SK-N-SH (cell line): ENCODE data around the gene TAS2R41. TPM values are rescaled to one million over a fixed set of nuclear protein-coding genes. Genes with fewer than 3 reads are reported as not detected.
A peak's percentile ranks its signal among the peaks of the same experiment; 100 is the strongest.

Experiments used
- CTCF ChIA-PET: fragments of 300-600, 350-600 bp; formaldehyde crosslinking; extraction: SDS; loops from one replicate; lab custom pipeline; 2021; lab: Yijun Ruan, JAX
- POLR2A ChIA-PET: fragments of 350-600 bp; sonication (Branson Sonifier 250); formaldehyde crosslinking; extraction: SDS; loops from one replicate; lab custom pipeline; 2020; ENCODE audit warnings: antibody characterized with exemption, inconsistent platforms; lab: Yijun Ruan, JAX
- DNase-seq: peaks from one replicate; pipeline ENCODE4 v3.0.0; 2012
- H2AFZ ChIP-seq: fragments of 200-600 bp; sonication (generic); 2 replicates; pipeline ENCODE4 v1.8.1; 2016; ENCODE audit warnings: antibody characterized with exemption, mild to moderate bottlenecking, low read depth
- H3F3A ChIP-seq: fragments of 200-600 bp; sonication (generic); replicated peaks from 2 replicates; pipeline ENCODE3; 2016; ENCODE audit warnings: antibody characterized with exemption, mild to moderate bottlenecking; ENCODE audit not compliant: insufficient read depth
- H3K27ac ChIP-seq, 2 experiments: fragments of 200-500 bp in 1 of 2; fragments of 200-600 bp in 1 of 2; sonication (Bioruptor generic) in 1 of 2; sonication (generic), shearing (Covaris generic) in 1 of 2; 2 replicates each; pipeline versions ENCODE4 v1.5.1 to v1.6.1; 2014 to 2016; ENCODE audit warnings: low read depth in 2 of 2, inconsistent platforms in 1 of 2, low read length in 1 of 2, mild to moderate bottlenecking in 1 of 2, mixed read lengths in 1 of 2
- H3K27me3 ChIP-seq: fragments of 200-600 bp; sonication (generic), shearing (Covaris generic); 2 replicates; pipeline ENCODE4 v1.6.1; 2016; ENCODE audit warnings: mixed run types; ENCODE audit not compliant: insufficient read depth
- H3K36me3 ChIP-seq, 2 experiments: fragments of 200-500 bp in 1 of 2; fragments of 200-600 bp in 1 of 2; sonication (Bioruptor generic) in 1 of 2; sonication (generic) in 1 of 2; replicated peaks in 1 of 2; 2 replicates each; pipeline versions ENCODE3 to v1.5.1; 2014 to 2016; ENCODE audit warnings: low read length in 1 of 2, mild to moderate bottlenecking in 1 of 2; ENCODE audit not compliant: insufficient read depth in 2 of 2, control insufficient read depth in 1 of 2
- H3K4me1 ChIP-seq, 2 experiments: fragments of 200-500 bp in 1 of 2; fragments of 200-600 bp in 1 of 2; sonication (Bioruptor generic) in 1 of 2; sonication (generic), shearing (Covaris generic) in 1 of 2; 2 replicates each; pipeline versions ENCODE4 v1.5.1 to v1.6.1; 2014 to 2016; ENCODE audit warnings: low read depth in 1 of 2, low read length in 1 of 2, mixed run types in 1 of 2; ENCODE audit not compliant: insufficient read depth in 2 of 2, control insufficient read depth in 1 of 2
- H3K4me2 ChIP-seq: fragments of 200-600 bp; sonication (generic), shearing (Covaris generic); 2 replicates; pipeline ENCODE4 v1.6.1; 2017; ENCODE audit warnings: mixed run types
- H3K4me3 ChIP-seq, 2 experiments: fragments of 200-500 bp in 1 of 2; fragments of 200-600 bp in 1 of 2; sonication (Bioruptor generic) in 1 of 2; sonication (generic), shearing (Covaris generic) in 1 of 2; 2 replicates each; pipeline versions ENCODE4 v1.5.1 to v1.8.1; 2014 to 2016; ENCODE audit warnings: low read depth in 2 of 2, inconsistent platforms in 1 of 2, low read length in 1 of 2, mild to moderate bottlenecking in 1 of 2, mixed read lengths in 1 of 2, moderate library complexity in 1 of 2
- H3K79me2 ChIP-seq: fragments of 200-600 bp; sonication (generic); 2 replicates; pipeline ENCODE4 v1.8.1; 2017; ENCODE audit warnings: mild to moderate bottlenecking; ENCODE audit not compliant: insufficient read depth
- H3K9ac ChIP-seq: fragments of 200-600 bp; sonication (generic); 2 replicates; pipeline ENCODE4 v1.6.1; 2017; ENCODE audit warnings: mixed run types
- H3K9me2 ChIP-seq: fragments of 200-600 bp; sonication (generic); 2 replicates; pipeline ENCODE4 v1.6.1; 2017; ENCODE audit warnings: mixed run types
- H3K9me3 ChIP-seq: fragments of 200-600 bp; sonication (generic); 2 replicates; pipeline ENCODE4 v1.6.1; 2017; ENCODE audit warnings: mixed run types, mild to moderate bottlenecking, moderate library complexity
- H4K20me1 ChIP-seq: fragments of 200-600 bp; sonication (generic); 2 replicates; pipeline ENCODE4 v1.6.1; 2017; ENCODE audit warnings: mild to moderate bottlenecking, mixed run types; ENCODE audit not compliant: insufficient read depth
- FOXM1 ChIP-seq: IDR thresholded peaks from 2 replicates; pipeline ENCODE4 v1.4.0; 2012; ENCODE audit warnings: low read depth, mild to moderate bottlenecking
- NFIC ChIP-seq: IDR thresholded peaks from 2 replicates; pipeline ENCODE4 v1.4.0; 2012; ENCODE audit warnings: borderline replicate concordance
- NRF1 ChIP-seq: IDR thresholded peaks from 2 replicates; pipeline ENCODE4 v1.6.1; 2012; ENCODE audit warnings: low read depth, mild to moderate bottlenecking, low read length
- POLR2AphosphoS5 ChIP-seq: IDR thresholded peaks from 2 replicates; pipeline ENCODE4 v1.6.1; 2012; ENCODE audit warnings: low read depth, low read length
- RCOR1 ChIP-seq: fragments of 150-350 bp; IDR thresholded peaks from 2 replicates; pipeline ENCODE4 v1.6.1; 2017; ENCODE audit warnings: antibody characterized with exemption, low read length
- RFX5 ChIP-seq: IDR thresholded peaks from 2 replicates; pipeline ENCODE4 v1.6.1; 2012; ENCODE audit warnings: mild to moderate bottlenecking, improper control_type of control experiment, low read length
- TCF12 ChIP-seq: IDR thresholded peaks from 2 replicates; pipeline ENCODE4 v1.4.0; 2012
- WGBS: methylation state at CpG from one replicate; pipeline ENCODE4 v1.1.6; 2017; ENCODE audit warnings: low lambda C conversion rate; 5-methylcytosine and 5-hydroxymethylcytosine counted together
- polyA plus RNA-seq, 3 experiments: library from polyadenylated mRNA; depleted of rRNA; stranded (reverse); fragments of >200 nt; gene quantifications; 2 replicates each; pipeline ENCODE4 v1.2.3, GENCODE V29; 2012
- TF ChIP-seq, protein P1 (sequence below): IDR thresholded peaks from 2 replicates; pipeline ENCODE4; 2012
- TF ChIP-seq, protein P2 (sequence below): fragments of 200-600 bp; sonication (generic); IDR thresholded peaks from 2 replicates; pipeline ENCODE4 v1.6.1; 2017; ENCODE audit warnings: antibody characterized with exemption, mild to moderate bottlenecking, moderate library complexity
- TF ChIP-seq, protein P3 (sequence below): IDR thresholded peaks from 2 replicates; pipeline ENCODE4 v1.4.0; 2012; ENCODE audit warnings: low read depth, borderline replicate concordance
- TF ChIP-seq, protein P4 (sequence below): fragments of 150-350 bp; IDR thresholded peaks from 2 replicates; pipeline ENCODE4 v1.6.1; 2016; ENCODE audit warnings: mild to moderate bottlenecking, low read depth, low read length
- TF ChIP-seq, protein P5 (sequence below): IDR thresholded peaks from 2 replicates; pipeline ENCODE4 v1.4.0; 2012; ENCODE audit warnings: low read depth, borderline replicate concordance

The TAS2R41 gene
- polyA plus RNA-seq, 1 of the 3 experiments (the other 2 are of a cell fraction): not detected

DNA sequence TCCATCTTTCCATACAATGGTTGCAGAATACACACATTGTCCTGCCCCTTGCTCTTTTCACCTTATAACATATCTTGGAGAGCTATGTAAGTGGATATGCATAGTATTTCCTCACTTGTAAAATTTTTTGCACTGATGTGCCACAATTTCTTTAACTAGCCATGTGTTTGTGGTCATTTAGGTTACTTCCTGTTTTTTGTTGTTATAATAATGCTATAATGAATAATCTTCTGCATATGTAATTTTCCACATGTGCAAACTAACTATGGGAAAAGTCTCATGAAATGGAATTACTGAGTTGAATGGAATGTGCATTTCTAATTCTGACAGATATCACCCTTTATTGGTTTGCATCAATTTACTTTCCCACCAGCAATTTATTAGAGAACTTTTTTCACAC lies 2.8 kb downstream of the TAS2R41 start:
- TF ChIP-seq TCF12 (no peak), NFIC (no peak), RCOR1 (no peak), NRF1 (no peak), RFX5 (no peak), FOXM1 (no peak)
- TF ChIP-seq, protein P1, sequence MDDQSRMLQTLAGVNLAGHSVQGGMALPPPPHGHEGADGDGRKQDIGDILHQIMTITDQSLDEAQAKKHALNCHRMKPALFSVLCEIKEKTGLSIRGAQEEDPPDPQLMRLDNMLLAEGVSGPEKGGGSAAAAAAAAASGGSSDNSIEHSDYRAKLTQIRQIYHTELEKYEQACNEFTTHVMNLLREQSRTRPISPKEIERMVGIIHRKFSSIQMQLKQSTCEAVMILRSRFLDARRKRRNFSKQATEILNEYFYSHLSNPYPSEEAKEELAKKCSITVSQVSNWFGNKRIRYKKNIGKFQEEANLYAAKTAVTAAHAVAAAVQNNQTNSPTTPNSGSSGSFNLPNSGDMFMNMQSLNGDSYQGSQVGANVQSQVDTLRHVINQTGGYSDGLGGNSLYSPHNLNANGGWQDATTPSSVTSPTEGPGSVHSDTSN: no peak
- TF ChIP-seq, protein P2, sequence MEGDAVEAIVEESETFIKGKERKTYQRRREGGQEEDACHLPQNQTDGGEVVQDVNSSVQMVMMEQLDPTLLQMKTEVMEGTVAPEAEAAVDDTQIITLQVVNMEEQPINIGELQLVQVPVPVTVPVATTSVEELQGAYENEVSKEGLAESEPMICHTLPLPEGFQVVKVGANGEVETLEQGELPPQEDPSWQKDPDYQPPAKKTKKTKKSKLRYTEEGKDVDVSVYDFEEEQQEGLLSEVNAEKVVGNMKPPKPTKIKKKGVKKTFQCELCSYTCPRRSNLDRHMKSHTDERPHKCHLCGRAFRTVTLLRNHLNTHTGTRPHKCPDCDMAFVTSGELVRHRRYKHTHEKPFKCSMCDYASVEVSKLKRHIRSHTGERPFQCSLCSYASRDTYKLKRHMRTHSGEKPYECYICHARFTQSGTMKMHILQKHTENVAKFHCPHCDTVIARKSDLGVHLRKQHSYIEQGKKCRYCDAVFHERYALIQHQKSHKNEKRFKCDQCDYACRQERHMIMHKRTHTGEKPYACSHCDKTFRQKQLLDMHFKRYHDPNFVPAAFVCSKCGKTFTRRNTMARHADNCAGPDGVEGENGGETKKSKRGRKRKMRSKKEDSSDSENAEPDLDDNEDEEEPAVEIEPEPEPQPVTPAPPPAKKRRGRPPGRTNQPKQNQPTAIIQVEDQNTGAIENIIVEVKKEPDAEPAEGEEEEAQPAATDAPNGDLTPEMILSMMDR: no peak
- no peaks in the 10 kb centered on the region for H3F3A ChIP-seq
- H3K9me2 ChIP-seq: 0 out of 2 replicates have a peak, but pooled peaks cover 2% of the 10 kb centered on the region
- H3K36me3 ChIP-seq: no peaks in the 10 kb centered on the region
- H4K20me1 ChIP-seq: no peaks in the 10 kb centered on the region
- no peak overlapping the region for H3K27ac ChIP-seq
- no peaks in the 10 kb centered on the region for H3K9me3 ChIP-seq
- ChIA-PET CTCF (no interaction called here), POLR2A (no interaction called here)
- no peaks in the 10 kb centered on the region for H3K79me2 ChIP-seq
- H3K9ac ChIP-seq: no peak overlapping the region
- no peak overlapping the region for H3K4me3 ChIP-seq
- H2AFZ ChIP-seq: no peak overlapping the region
- H3K4me1 ChIP-seq: peaks cover 0 to 9% of the 10 kb centered on the region in 2 experiments; a peak in 3 of 4 replicates
- H3K27me3 ChIP-seq: no peaks in the 10 kb centered on the region
- no peak for DNase-seq
- no peak overlapping the region for H3K4me2 ChIP-seq

DNA sequence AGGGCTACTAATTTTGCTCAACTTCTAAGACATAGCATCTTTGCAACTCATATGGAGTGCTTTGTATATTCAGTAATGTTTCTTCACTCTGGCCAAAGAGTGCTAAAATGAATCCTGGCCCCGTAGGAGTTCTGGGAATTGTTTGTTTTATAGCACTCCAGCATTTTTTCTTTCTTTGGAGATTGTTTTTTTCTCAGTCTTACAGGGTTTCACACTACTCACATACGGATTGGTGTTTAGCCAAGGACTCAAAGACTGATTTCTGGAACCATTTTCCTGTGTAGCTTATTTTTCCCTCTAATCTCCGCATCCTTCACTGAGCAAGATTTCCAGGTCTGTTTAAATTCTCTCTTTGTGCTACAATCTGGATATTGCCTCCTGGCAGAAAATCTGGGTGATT lies 6.4 kb downstream of the TAS2R41 start:
- Histone ChIP-seq H3K9ac (no peak overlapping the region), H4K20me1 (no peaks in the 10 kb centered on the region)
- no peak for DNase-seq
- no peak for TF ChIP-seq POLR2AphosphoS5
- TF ChIP-seq, all 33 proteins: peak for 0
- no peaks in the 10 kb centered on the region for H3K27me3 ChIP-seq
- 64% methylated on average over 3 of the region's 3 CpGs for WGBS
- peak overlapping the region; percentile 66 for H2AFZ ChIP-seq
- POLR2A ChIA-PET: no interaction called here
- 0 out of 2 replicates have a peak, but pooled peaks cover 2% of the 10 kb centered on the region for H3K9me2 ChIP-seq
- H3K4me1 ChIP-seq: peaks cover 0 to 25% of the 10 kb centered on the region in 2 experiments; a peak in 3 of 4 replicates
- CTCF ChIA-PET: no interaction called here
- H3K27ac ChIP-seq: peak overlapping the region in 1 of 2 experiments; percentile 56; a peak in 1 of 4 replicates
- H3K79me2 ChIP-seq: no peaks in the 10 kb centered on the region
- H3K4me2 ChIP-seq: no peak overlapping the region
- no peak overlapping the region for H3K4me3 ChIP-seq
- no peaks in the 10 kb centered on the region for H3K9me3 ChIP-seq
- no peaks in the 10 kb centered on the region for H3K36me3 ChIP-seq
- H3F3A ChIP-seq: peaks cover 6% of the 10 kb centered on the region

DNA sequence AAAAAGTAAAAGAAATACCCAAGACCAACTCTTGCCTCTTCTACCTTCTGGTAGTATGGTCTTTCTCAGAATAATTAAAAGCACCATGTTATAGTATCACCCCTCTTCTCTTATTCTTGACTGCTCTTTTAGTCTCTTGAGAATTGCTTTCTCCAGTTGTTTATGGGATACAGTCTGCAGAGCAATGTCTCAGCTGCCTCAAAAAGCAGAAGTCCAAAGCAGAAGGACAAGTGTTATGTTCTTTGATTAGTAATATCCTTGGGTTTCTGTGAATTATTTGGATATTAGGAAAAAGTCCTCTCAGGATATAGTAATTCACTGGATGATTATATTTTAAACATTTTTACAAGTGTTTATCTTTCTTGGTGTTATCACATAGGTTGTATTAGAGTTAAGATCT lies 7.4 kb downstream of the TAS2R41 start:
- H3K4me2 ChIP-seq: no peak overlapping the region
- CTCF ChIA-PET: no interaction called here

More for the DNA sequence above, 7.4 kb downstream of the TAS2R41 start:
- Histone ChIP-seq H4K20me1 (no peaks in the 10 kb centered on the region), H3K27me3 (no peaks in the 10 kb centered on the region), H3K79me2 (no peaks in the 10 kb centered on the region), H2AFZ (0 out of 2 replicates have a peak overlapping the region, but pooled peaks have one; percentile 32), H3K9ac (no peak overlapping the region), H3K9me3 (no peaks in the 10 kb centered on the region), H3K4me3 (no peak overlapping the region), H3K27ac (peak overlapping the region; percentile 28 to 56; a peak in 3 of 4 replicates), H3K4me1 (peaks cover 0 to 25% of the 10 kb centered on the region in 2 experiments; a peak in 3 of 4 replicates), H3F3A (peaks cover 13% of the 10 kb centered on the region), H3K36me3 (no peaks in the 10 kb centered on the region), H3K9me2 (0 out of 2 replicates have a peak, but pooled peaks cover 2% of the 10 kb centered on the region)
- POLR2A ChIA-PET: no interaction called here
- TF ChIP-seq, protein P2: no peak
- TF ChIP-seq, protein P3, sequence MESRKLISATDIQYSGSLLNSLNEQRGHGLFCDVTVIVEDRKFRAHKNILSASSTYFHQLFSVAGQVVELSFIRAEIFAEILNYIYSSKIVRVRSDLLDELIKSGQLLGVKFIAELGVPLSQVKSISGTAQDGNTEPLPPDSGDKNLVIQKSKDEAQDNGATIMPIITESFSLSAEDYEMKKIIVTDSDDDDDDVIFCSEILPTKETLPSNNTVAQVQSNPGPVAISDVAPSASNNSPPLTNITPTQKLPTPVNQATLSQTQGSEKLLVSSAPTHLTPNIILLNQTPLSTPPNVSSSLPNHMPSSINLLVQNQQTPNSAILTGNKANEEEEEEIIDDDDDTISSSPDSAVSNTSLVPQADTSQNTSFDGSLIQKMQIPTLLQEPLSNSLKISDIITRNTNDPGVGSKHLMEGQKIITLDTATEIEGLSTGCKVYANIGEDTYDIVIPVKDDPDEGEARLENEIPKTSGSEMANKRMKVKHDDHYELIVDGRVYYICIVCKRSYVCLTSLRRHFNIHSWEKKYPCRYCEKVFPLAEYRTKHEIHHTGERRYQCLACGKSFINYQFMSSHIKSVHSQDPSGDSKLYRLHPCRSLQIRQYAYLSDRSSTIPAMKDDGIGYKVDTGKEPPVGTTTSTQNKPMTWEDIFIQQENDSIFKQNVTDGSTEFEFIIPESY: no peak
- TF ChIP-seq, protein P4, sequence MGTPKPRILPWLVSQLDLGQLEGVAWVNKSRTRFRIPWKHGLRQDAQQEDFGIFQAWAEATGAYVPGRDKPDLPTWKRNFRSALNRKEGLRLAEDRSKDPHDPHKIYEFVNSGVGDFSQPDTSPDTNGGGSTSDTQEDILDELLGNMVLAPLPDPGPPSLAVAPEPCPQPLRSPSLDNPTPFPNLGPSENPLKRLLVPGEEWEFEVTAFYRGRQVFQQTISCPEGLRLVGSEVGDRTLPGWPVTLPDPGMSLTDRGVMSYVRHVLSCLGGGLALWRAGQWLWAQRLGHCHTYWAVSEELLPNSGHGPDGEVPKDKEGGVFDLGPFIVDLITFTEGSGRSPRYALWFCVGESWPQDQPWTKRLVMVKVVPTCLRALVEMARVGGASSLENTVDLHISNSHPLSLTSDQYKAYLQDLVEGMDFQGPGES: no peak
- no peak for TF ChIP-seq NRF1
- TF ChIP-seq, protein P5, sequence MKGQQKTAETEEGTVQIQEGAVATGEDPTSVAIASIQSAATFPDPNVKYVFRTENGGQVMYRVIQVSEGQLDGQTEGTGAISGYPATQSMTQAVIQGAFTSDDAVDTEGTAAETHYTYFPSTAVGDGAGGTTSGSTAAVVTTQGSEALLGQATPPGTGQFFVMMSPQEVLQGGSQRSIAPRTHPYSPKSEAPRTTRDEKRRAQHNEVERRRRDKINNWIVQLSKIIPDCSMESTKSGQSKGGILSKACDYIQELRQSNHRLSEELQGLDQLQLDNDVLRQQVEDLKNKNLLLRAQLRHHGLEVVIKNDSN: no peak
- no peak for DNase-seq
